Keratinocyte (primary cell): Measurements from ENCODE around the gene HOXA6.

Source experiments
- EZH2 ChIP-seq: IDR thresholded peaks from one replicate; pipeline ENCODE4 v1.6.1; 2012; ENCODE audit warnings: inconsistent platforms, mild to moderate bottlenecking, low read length, moderate library complexity
- TF ChIP-seq, protein P1 (sequence below), 3 experiments: IDR thresholded peaks in 1 of 3; conservative IDR thresholded peaks in 1 of 3; optimal IDR thresholded peaks in 1 of 3; 2 replicates in 2 of 3; 3 replicates in 1 of 3; pipeline versions ENCODE3 to v1.5.1; 2011; ENCODE audit warnings: low read length in 3 of 3, mild to moderate bottlenecking in 3 of 3, moderate library complexity in 2 of 3, control low read depth in 1 of 3, inconsistent platforms in 1 of 3; ENCODE audit not compliant: insufficient read depth in 2 of 3; ENCODE audit errors: extremely low read depth in 1 of 3

GRCh38 chr7:27141137-27141922 lies 6.2 kb downstream of the HOXA6 start:
- TF ChIP-seq, protein P1, sequence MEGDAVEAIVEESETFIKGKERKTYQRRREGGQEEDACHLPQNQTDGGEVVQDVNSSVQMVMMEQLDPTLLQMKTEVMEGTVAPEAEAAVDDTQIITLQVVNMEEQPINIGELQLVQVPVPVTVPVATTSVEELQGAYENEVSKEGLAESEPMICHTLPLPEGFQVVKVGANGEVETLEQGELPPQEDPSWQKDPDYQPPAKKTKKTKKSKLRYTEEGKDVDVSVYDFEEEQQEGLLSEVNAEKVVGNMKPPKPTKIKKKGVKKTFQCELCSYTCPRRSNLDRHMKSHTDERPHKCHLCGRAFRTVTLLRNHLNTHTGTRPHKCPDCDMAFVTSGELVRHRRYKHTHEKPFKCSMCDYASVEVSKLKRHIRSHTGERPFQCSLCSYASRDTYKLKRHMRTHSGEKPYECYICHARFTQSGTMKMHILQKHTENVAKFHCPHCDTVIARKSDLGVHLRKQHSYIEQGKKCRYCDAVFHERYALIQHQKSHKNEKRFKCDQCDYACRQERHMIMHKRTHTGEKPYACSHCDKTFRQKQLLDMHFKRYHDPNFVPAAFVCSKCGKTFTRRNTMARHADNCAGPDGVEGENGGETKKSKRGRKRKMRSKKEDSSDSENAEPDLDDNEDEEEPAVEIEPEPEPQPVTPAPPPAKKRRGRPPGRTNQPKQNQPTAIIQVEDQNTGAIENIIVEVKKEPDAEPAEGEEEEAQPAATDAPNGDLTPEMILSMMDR (optimal IDR thresholded peaks at IDR 0.05 in 1 of 3, IDR thresholded peaks at IDR 0.05 in 1 of 3, conservative IDR thresholded peaks at IDR 0.05 in 1 of 3; ENCODE audit: extremely low read depth in 1 of 3, insufficient read depth in 2 of 3, low read length in 3 of 3): no peak
- TF ChIP-seq EZH2: no peak
